ENCODE data around the gene SLC25A28.

- TF ChIP-seq, protein P1, sequence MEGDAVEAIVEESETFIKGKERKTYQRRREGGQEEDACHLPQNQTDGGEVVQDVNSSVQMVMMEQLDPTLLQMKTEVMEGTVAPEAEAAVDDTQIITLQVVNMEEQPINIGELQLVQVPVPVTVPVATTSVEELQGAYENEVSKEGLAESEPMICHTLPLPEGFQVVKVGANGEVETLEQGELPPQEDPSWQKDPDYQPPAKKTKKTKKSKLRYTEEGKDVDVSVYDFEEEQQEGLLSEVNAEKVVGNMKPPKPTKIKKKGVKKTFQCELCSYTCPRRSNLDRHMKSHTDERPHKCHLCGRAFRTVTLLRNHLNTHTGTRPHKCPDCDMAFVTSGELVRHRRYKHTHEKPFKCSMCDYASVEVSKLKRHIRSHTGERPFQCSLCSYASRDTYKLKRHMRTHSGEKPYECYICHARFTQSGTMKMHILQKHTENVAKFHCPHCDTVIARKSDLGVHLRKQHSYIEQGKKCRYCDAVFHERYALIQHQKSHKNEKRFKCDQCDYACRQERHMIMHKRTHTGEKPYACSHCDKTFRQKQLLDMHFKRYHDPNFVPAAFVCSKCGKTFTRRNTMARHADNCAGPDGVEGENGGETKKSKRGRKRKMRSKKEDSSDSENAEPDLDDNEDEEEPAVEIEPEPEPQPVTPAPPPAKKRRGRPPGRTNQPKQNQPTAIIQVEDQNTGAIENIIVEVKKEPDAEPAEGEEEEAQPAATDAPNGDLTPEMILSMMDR (IDR thresholded peaks at IDR 0.05): no peak
- TF ChIP-seq TCF7L2 (IDR thresholded peaks at IDR 0.05; ENCODE audit: low read depth, low read length) (no peak), POLR2AphosphoS5 (IDR thresholded peaks at IDR 0.05; ENCODE audit: low read depth, low read length) (no peak)
- TF ChIP-seq, protein P2, sequence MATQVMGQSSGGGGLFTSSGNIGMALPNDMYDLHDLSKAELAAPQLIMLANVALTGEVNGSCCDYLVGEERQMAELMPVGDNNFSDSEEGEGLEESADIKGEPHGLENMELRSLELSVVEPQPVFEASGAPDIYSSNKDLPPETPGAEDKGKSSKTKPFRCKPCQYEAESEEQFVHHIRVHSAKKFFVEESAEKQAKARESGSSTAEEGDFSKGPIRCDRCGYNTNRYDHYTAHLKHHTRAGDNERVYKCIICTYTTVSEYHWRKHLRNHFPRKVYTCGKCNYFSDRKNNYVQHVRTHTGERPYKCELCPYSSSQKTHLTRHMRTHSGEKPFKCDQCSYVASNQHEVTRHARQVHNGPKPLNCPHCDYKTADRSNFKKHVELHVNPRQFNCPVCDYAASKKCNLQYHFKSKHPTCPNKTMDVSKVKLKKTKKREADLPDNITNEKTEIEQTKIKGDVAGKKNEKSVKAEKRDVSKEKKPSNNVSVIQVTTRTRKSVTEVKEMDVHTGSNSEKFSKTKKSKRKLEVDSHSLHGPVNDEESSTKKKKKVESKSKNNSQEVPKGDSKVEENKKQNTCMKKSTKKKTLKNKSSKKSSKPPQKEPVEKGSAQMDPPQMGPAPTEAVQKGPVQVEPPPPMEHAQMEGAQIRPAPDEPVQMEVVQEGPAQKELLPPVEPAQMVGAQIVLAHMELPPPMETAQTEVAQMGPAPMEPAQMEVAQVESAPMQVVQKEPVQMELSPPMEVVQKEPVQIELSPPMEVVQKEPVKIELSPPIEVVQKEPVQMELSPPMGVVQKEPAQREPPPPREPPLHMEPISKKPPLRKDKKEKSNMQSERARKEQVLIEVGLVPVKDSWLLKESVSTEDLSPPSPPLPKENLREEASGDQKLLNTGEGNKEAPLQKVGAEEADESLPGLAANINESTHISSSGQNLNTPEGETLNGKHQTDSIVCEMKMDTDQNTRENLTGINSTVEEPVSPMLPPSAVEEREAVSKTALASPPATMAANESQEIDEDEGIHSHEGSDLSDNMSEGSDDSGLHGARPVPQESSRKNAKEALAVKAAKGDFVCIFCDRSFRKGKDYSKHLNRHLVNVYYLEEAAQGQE (IDR thresholded peaks at IDR 0.05; ENCODE audit: insufficient read depth in 1 of 2, low read depth in 2 of 2, low read length in 1 of 2): no peak
Observed at GRCh38 chr10:99573790-99574189, 46.4 kb downstream of the SLC25A28 start.

Measured in Panc1 (cell line).